ENCODE measurements around the gene BATF. TPM values are rescaled to one million over a fixed set of nuclear protein-coding genes. Genes with fewer than 3 reads are reported as not detected.
"Not testable (repeated sequence)": the region's sequence is repeated elsewhere in the genome, so short reads cannot be mapped to it uniquely, and the experiment has no call there.

BATF gene
- polyA plus RNA-seq (2014; cell fraction: cytosol; rRNA removed) = not detected in 2 replicates
- polyA plus RNA-seq (2014; cell fraction: nucleus; rRNA removed) = not detected in 2 replicates

- DNase-seq (ENCODE audit: low spot score) = no peak
These were observed at the start of gene BATF for GRCh38 chr14:75522224-75522982. BATF (plus strand) TSS chr14:75522469; CDS start chr14:75522683, 214 bp downstream.

DNA sequence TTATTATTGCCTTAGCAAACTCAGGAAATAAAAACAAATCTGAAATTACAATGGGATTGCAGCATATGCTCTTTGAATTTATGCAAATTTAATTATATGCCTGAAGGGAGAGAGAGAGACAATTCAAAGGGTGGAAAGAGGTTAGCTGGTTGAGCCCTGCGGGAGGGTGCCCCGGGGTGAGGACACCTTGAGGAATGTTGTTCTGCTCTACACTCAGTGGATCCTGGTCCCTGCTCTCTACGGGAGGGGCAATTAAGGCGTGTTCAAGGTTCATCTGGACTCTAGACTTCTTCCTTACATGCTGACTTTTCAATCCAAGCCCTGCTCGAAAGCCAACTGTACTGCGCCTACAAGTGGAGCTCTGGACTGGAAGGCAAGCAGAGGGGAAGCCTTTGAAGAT lies 48.1 kb upstream of the BATF start:
- not testable (repeated sequence) for DNase-seq (ENCODE audit: low spot score)

DNA sequence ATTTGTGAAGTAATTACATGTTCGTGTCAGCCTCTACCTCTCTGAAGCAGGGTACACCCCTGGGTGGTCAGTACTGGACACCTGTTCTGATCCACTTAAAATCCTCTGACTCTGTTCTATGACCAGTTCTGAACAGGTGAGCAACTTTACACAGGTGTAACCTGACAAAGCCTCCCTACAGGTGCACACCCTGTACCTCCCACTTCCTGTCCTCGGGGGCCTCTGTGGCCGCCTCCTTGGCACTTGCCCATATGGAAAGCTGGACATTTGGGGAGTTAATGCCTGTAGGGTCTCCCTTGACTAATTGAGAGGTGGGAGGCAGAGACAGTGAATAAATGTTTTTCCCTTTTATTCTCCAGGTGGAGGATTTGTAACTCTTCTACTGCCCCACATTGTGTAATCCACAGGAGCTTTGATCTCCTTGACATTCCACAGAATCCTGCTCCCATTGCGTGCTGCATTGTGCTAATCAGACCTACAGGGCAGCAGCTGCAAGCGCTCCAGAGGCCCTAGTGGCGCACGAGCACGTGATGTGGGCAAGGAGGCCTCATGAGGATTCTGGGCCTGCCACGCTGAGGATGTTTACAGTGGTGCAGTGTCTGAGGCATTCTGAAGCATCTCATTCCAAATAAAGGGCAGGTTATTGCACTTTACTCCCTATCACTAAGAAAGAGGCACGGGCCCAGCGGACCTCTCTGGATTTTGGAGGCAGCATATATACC lies 45.8 kb upstream of the BATF start:
- DNase-seq (ENCODE audit: low spot score) = peak; percentile 50

DNA sequence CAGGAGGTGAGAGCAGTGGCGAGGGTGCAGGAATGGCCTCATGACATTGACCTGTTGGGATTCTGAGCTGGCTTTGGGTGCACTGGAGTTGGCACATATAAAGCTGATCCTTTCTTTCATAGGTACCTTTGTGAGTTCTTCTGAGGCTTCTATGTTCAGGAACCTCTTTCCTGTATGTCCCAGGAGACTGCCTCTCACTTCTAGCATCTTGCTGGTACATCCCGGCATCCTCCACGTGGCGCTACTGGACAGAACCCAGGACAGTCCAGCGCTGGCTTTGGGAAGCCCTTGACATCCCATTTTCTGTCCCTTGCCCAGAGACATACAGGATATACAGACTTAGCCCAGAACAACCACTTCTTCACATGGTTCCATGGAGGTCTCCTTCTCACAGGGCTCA lies 44.4 kb upstream of the BATF start:
- no peak for DNase-seq (ENCODE audit: low spot score)

DNA sequence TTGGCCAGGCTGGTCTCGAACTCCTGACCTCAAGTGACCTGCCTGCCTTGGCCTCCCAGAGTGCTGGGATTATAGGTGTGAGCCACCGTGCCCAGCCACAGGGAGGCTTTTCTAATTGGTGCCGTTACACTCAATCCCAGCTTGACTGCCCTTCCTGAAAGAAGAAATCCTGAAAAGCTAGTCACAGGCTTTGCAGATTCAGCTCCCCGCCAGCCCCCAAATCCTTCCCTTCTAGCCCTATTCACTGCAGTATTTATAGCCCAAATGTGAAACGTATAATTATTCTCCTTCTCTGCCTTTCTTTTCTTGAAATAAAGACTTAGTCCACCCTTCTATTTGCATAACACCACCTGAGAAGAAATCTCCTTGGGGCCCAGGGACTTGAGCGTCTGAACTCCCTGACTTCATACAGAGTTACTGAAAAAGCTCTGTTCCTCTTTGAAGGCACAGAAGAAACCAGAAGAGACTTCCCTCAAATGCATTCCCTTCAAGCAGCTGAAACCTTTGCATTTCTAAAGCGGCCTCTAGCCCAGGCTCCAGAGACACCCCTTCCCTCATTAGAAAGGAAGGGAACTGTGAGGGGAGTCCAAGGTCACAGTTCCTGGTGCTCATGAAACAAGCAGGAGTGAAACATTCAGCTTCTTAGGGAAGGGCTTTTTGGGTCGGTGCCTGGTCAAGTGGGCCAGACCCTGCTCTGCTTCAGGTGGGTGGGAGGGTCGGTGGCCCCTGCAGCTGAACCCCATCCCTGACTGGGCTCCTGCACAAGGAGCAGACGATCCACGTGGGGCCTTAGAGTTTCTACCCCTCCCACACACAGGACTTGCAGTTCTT lies 42.3 kb upstream of the BATF start:
- DNase-seq (ENCODE audit: low spot score) = no peak

DNA sequence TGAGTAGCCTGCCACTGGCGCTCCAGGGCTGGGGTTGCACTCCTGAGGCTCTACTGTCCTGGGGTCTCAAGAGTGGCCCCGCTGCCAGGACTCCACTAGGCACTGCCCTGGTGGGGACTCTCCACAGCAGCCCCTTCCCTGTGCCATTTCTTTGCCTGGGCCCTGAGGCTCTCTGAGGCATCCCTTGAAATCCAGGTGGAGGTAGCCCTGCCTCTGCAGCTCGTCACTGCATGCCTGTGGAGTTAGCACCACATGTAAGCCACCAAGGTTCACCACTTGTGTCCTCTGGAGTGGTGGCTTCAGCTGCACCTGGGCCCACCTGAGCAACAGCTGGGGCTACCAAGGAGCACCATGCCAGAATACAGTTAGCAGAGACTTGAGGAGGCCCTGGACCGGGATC lies 39.9 kb upstream of the BATF start:
- no peak for DNase-seq (ENCODE audit: low spot score)

- no peak for DNase-seq (ENCODE audit: low spot score)
These were observed 37.4 kb upstream of the BATF start for GRCh38 chr14:75484711-75485429.

DNA sequence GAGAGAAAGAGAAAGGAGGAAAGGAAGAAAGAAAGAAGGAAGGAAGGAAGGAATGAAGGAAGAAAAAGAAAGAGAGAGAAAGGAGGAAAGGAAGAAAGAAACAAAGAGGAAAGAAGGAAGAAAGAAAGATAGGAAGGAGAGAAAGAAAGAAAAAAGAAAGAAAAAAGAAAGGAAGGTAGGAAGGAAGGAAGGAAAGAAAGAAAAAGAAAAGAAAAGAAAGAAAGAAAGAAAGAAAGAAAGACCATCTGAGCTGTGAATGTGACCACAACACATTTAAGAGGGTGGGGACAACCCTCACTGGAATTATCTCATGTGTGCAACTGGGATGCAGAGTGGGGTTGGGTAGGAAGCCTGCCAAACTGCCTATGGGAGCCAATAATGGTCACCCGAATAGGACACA lies 36.0 kb upstream of the BATF start:
- DNase-seq (ENCODE audit: low spot score) = no peak

- DNase-seq (ENCODE audit: low spot score) = no peak
These were observed 35.1 kb upstream of the BATF start for GRCh38 chr14:75487155-75487671.

GRCh38 chr14:75489480-75489837 lies 32.8 kb upstream of the BATF start:
- no peak for DNase-seq (ENCODE audit: low spot score)

DNA sequence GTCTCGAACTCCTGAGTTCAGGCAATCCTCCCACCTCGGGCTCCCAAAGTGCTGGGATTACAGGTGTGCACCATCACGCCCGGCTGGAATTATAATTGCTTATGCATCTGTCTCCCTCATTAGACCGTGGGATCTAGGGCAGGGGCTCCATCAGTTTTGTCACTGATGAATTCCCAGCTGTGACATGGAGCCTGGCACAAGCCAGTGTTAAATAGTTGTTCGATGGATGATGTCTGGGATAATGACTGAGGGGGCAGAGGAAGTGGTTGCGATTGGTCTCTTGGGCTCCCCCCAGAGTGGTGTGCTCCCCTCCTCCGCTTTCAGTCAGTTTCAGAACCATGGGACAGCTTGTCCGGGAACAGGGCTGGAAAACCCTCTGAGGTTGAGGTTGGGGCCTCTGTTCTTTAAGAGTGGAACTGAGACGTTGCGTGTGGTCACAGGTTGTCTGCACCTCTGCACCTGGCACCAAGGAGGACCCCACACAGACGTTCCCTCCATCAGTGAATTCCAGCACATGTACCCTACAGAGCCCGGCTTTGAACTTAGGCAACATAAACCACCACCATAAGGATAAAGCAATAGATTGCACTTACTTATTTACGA lies 30.8 kb upstream of the BATF start:
- no peak for DNase-seq (ENCODE audit: low spot score)

- DNase-seq (ENCODE audit: low spot score) = no peak
These were observed 29.3 kb upstream of the BATF start for GRCh38 chr14:75492832-75493591.

GRCh38 chr14:75493592-75494087 lies 28.6 kb upstream of the BATF start:
- no peak for DNase-seq (ENCODE audit: low spot score)

GRCh38 chr14:75494896-75495295 lies 27.4 kb upstream of the BATF start:
- no peak for DNase-seq (ENCODE audit: low spot score)

GRCh38 chr14:75495399-75495798 lies 26.9 kb upstream of the BATF start:
- DNase-seq (ENCODE audit: low spot score) = no peak

DNA sequence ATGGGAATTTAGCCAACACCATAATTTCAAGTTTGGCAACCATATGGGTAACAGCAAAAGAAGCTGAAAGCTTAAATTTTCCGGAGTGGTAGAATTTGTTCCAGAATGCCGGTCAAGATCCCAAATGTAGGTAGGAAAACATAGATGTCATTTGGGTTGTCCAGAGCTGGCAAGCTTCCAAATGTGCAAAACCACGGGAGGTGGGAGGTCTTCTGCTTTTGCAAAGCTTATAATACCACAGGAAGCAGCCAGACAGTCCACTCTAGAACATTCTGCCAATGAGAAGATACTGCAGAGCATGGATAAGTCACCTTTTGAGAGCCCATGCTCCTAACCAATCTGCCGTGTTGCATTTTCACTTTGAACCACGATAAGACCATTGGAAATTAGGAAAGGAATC lies 26.4 kb upstream of the BATF start:
- no peak for DNase-seq (ENCODE audit: low spot score)

DNA sequence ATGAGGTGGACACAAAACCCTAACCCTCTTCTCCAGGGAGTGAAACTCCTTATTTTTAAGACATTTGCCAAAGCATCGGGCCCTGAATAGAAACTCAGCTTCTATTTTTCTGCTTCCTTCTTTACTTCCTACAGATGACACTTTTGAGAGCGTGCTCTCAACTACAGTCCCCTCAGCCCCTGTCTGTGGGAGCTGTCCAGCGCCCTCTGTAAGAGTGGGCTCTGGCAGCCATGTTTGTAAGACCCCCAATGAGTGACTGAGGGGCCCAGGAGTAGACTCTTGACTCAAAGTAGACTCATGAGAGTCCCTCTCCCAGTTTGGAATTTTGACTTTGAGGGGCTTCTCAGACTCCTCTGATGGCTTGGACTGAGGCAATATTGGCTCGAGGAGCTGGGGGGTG lies 25.5 kb upstream of the BATF start:
- DNase-seq (ENCODE audit: low spot score) = no peak

DNA sequence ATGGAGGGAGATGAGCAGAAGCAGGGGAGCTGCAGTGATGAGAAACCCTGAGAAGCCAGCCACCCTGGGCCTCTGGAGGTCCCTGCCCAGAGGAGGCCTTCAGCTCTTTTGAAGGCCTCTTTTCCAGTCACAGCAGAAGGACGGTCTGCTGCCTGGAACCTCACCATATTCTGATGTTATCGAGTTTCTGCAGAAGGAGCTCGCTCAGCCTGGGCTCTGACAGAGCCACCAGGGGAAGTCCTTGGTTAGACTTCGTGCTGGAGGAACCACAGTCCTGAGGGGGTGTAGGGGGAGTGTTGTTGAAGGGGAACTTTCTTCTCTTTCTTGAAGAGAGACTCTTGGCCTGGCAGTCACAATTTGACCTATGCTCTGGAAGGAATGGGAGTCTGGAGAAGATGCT lies 25.1 kb upstream of the BATF start:
- no peak for DNase-seq (ENCODE audit: low spot score)

- no peak for DNase-seq (ENCODE audit: low spot score)
These were observed 24.6 kb upstream of the BATF start for GRCh38 chr14:75497701-75498100.
